ENCODE data around the gene SGCA. TPM values are rescaled to one million over a fixed set of nuclear protein-coding genes. Genes with fewer than 3 reads are reported as not detected.
A peak's percentile ranks its signal among the peaks of the same experiment; 100 is the strongest.

The SGCA gene
- polyA plus RNA-seq, 1 donor, result 424 TPM

- DNase-seq, result no peak
These were observed 16.1 kb upstream of the SGCA start for GRCh38 chr17:50149417-50150353.

- no peak for DNase-seq
These were observed 15.3 kb upstream of the SGCA start, which contains the start of gene PPP1R9B for GRCh38 chr17:50150354-50151040. PPP1R9B (minus strand) TSS chr17:50150677; CDS start chr17:50150513, 164 bp downstream.

GRCh38 chr17:50151041-50151936 lies 14.5 kb upstream of the SGCA start:
- DNase-seq, result peak; percentile 93

GRCh38 chr17:50151937-50152547 lies 13.8 kb upstream of the SGCA start:
- DNase-seq, result peak; percentile 90

- no peak for DNase-seq
These were observed 13.1 kb upstream of the SGCA start for GRCh38 chr17:50152736-50153135.

GRCh38 chr17:50153650-50154575 lies 11.9 kb upstream of the SGCA start:
- no peak for DNase-seq

GRCh38 chr17:50154604-50155003 lies 11.2 kb upstream of the SGCA start:
- DNase-seq, result no peak

GRCh38 chr17:50155115-50155819 lies 10.5 kb upstream of the SGCA start:
- DNase-seq, result no peak

- DNase-seq, result no peak
These were observed 7.9 kb upstream of the SGCA start for GRCh38 chr17:50157891-50158290.

- peak; percentile 97 for DNase-seq
These were observed 4.5 kb upstream of the SGCA start for GRCh38 chr17:50161023-50161910.

- no peak for DNase-seq
These were observed 3.9 kb upstream of the SGCA start for GRCh38 chr17:50161911-50162288.

- DNase-seq, result no peak
These were observed 3.1 kb upstream of the SGCA start for GRCh38 chr17:50162466-50163254.

GRCh38 chr17:50163843-50164696 lies 1.7 kb upstream of the SGCA start:
- DNase-seq, result no peak

- DNase-seq, result no peak
These were observed 1.2 kb upstream of the SGCA start for GRCh38 chr17:50164697-50164988.

GRCh38 chr17:50165066-50165465 lies 739 bp upstream of the SGCA start:
- no peak for DNase-seq

- DNase-seq, result no peak
These were observed 339 bp upstream of the SGCA start for GRCh38 chr17:50165466-50165865.

GRCh38 chr17:50166518-50167181 lies 845 bp downstream of the SGCA start:
- DNase-seq, result no peak
